PFSK-1 (cell line): ENCODE results near the gene MRAP.

Experiments used
- POLR2AphosphoS5 ChIP-seq: IDR thresholded peaks from 2 replicates; pipeline ENCODE4 v1.6.1; 2012; ENCODE audit warnings: low read depth, mild to moderate bottlenecking, control low read depth, low read length, moderate library complexity
- REST ChIP-seq, 2 experiments: IDR thresholded peaks; 2 replicates each; pipeline versions ENCODE4 v1.6.1 to v1.8.0; 2011 to 2012; ENCODE audit warnings: low read depth in 2 of 2, low read length in 2 of 2, control low read depth in 1 of 2, inconsistent platforms in 1 of 2, mild to moderate bottlenecking in 1 of 2, moderate library complexity in 1 of 2; ENCODE audit not compliant: insufficient read depth in 1 of 2
- TAF1 ChIP-seq: IDR thresholded peaks from 2 replicates; pipeline ENCODE4 v1.6.1; 2012; ENCODE audit warnings: low read length, control low read depth, borderline replicate concordance; ENCODE audit not compliant: insufficient read depth

GRCh38 chr21:32253215-32253641, 45.4 kb upstream of the MRAP start:
- TF ChIP-seq REST (IDR thresholded peaks at IDR 0.05; ENCODE audit: insufficient read depth in 1 of 2, low read depth in 2 of 2, low read length in 2 of 2): no peak
- TF ChIP-seq POLR2AphosphoS5: no peak
- no peak for TF ChIP-seq TAF1
